Fibroblast of skin of abdomen (primary cell): ENCODE results near the gene PPIF.
A peak's percentile ranks its signal among the peaks of the same experiment; 100 is the strongest.

Source experiments
- DNase-seq: peaks from one replicate; pipeline ENCODE4 v3.0.0-alpha.2; 2013

PPIF gene

DNA sequence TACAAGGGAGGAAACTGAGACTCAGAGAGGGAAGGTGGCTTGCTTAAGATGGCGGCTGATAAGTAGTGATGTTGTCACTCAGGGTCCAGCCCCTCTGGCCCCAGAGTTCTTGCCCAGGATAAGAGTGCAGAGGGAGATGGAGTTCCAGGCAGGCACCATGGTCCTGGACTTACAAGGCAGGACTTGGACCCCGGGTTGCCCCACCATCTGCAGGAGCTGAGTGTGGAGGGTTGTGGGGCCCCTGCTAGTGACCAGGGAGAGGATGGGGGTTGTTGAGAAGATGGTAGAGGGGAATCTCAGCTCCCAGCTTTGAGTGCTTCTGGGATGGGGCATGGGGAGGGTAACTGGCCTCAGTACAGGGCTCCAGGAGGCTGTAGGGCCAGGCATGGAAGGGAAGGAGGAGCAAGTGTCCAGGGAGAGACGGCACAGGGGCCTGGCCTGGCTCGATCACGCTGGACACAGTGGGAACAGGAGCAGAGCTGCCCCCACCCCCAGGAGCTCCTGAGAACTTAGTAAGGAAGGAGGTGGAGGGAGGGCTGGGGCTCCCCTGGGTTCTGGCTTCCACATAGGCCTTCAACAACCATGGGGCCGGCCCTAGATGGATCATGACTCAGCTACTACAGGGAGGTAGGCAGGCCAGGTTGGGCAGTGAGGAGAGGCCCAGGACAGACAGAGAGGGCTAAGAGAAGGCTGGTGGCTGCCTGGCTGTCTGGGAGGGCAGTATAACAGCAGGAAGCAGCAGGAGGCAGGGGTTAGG, 28.2 kb downstream of the PPIF start:
- DNase-seq = peak; percentile 71

DNA sequence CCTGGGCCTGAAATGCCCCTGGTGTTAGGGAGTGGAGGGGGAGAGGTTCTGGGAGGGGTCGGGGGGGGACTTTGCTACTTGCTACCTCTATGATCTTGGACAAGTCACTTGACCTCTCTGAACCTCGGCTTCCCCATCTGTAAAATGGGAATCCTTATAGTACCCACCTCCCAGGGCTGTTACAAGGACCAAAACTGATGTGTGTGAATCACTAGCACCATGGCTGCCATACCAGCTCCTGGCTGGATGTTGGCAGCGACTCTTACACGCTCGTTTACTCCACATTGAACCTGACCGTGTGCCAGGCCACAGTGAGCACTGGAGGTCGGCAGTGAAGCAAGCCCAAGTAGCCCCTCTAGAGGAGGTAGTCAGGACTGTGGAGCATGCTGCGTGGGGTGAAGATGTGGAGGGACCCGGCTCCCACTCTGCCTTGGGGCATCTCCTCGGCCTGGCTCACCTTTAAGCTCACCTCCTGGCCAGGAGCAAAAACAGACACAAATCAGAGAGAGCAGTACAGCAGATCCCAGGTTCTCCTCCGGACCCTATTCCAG, 28.9 kb downstream of the PPIF start:
- no peak for DNase-seq

DNA sequence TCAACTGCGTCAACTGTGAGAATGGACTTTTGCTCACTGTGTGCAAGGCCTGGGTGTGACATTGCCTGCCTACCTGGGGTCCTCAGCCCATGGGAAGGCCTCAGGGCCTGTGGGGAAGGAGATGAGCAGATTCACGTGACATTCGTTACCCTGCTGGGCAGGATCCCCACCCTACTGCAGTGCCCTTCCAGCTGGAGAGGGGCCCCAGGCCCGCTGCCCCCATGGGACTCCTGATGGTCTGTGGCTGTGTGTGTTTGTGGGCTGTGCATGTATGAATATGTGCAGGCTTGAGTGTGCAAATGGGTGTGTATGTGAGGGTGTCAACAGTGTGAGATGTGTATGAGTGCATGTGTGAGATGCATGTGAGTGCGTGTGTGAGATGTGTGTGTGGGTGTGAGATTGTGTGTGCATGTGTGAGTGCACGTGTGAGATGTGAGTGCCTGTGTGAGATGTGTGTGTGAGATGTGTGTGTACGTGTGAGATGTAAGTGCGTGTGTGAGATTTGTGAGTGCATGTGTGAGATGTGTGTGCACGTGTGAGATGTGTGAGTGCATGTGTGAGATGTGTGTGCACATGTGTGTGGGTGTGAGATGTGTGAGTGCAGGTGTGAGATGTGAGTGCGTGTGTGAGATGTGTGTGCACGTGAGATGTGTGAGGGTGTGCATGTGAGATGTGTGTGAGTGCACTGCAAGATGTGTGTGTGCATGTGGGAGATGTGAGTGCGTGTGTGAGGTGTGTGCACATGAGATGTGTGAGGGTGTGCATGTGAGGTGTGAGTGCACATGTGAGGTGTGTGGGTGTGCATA, 29.7 kb downstream of the PPIF start:
- no peak for DNase-seq

DNA sequence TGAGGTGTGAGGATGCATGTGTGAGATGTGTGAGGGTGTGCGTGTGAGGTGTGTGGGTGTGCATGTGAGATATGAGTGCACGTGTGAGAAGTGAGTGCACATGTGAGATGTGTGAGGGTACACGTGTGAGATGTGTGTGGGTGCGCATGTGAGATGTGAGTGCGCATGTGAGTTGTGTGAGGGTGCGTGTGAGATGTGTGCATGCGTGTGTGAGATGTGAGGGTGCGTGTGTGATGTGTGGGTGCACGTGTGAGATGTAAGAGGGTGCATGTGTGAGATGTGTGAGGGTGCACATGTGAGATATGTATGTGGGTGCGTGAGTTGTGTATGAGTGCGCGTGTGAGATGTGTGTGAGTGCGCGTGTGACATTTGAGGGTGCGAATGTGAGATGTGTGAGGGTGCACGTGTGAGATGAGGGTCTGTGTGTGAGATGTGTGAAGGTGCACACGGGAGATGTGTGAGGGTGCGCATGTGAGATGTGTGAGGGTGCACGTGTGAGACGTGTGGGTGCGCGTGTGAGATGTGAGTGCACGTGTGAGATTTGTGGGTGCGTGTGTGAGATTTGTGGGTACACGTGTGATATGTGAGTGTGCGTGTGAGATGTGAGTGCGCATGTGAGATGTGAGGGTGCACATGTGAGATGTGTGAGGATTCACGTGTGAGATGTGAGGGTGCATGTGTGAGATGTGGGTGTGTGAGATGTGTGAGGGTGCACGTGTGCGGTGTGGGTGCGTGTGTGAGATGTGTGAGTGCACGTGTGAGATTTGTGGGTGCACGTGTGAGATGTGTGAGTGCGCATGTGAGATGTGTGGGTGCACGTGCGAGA, 30.5 kb downstream of the PPIF start:
- no peak for DNase-seq

DNA sequence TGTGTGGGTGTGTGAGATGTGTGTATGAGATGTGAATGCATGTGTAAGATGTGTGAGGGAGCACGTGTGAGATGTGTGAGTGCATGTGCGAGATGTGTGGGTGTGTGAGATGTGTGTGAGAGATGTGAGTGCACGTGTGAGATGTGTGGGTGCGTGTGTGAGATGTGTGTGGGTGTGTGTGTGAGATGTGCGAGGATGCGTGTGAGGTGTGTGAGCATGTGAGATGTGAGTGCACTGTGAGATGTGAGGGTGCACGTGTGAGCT, 31.0 kb downstream of the PPIF start:
- no peak for DNase-seq

DNA sequence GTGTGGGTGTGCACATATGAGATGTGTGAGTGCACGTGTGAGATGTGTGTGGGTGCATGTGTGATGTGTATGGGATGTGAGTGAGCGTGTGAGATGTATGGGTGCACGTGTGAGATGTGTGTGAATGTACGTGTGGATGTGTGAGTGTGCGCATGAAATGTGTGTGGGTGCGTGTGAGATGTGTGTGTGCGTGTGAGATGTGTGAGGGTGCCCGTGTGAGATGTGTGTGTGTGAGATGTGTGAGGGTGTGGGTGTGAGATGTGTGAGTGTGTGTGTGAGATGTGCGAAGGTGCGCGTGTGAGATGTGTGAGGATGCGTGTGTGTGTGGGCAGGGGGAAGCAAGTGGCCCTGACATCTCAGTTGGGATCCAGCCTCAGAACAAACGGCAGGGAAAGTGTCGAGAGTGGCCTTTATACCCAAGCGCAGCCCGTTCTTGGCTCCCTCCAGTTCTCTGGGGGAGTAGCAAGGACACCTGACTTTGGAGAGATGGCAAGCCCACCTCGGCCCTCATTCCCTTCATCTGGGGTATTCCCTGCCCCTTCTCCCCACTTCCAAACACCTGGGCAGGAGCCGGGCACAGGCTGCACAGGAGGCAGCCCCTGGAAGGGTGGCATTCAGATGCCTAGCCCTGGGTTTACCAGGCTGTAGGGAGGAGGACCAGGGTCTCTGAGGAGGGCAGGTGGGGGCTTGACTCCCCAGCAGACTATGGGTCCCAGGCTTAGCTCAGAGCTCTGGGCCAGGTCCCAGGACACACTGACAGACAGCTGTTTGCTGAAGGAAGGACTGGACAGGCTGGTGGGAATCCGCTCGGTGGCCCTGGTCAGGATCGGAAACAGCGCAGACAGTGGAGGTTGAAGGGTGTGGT, 31.6 kb downstream of the PPIF start:
- no peak for DNase-seq

DNA sequence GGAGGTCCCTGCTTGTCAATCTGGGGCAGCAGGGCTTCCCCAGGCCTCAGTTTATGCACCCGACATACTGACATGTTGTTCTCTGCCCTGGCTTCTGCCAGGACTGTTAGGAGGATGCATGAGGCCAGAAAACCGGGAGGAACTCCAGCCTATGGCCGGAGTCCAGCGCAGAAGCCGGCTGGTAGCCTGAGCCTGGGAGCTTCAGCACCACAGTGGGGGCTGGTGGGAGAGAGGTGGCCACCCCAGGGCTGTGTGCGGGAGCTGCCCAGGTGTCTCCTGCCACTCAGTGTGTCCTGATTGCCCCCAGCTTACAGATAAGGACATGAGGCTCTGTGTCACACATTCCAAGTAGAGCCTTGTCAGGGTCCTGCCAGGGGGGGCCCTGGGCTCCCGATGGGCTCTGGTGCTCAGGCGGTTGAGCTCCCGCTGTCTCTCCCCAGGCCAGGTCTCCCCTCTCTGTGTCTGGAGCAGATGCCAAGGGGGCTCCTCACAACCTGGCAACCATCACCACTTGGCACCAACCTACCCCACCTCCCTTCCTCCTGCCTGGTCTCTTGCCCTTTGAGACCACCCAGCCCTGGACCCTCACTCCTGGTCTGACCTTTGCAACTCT, 32.3 kb downstream of the PPIF start:
- no peak for DNase-seq

DNA sequence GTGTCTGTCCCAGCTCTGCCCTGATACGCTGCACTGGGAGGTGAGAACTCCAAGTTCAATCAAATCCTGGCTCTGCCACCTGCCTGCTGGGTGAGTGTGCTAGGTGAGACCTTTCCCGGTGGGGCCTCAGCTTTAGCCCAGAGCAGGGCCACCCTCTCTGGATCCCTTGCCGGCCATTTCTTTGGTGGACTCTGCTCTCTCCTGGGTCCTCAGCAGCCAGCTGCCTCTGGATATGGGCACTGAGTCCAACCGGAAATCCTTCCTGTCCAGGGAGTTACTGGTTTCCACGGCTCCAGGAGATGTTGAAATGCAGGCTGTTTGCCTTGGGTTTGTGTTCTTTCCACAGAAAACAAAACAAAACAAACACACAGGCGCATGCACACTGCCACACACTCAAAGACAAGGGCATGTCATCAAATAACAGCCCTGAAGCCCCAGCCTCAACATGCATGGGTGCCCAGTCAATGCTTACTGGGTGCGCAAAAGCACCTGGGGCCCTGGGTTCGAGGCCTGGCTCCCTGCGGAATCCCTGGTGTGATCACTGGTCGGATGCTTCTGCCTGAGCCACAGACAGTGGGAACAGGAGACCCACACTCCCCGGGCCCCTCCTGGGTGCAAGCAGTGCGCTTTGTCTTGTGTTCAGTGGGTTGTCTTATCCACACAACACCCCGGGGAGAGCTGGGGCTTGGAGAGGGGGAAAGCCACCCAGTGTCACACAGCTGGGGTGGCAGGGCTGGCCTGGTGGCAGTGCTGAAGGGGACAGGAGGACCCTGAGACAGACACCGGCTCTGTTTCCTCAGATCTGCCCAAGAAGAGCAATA, 33.1 kb downstream of the PPIF start:
- no peak for DNase-seq

DNA sequence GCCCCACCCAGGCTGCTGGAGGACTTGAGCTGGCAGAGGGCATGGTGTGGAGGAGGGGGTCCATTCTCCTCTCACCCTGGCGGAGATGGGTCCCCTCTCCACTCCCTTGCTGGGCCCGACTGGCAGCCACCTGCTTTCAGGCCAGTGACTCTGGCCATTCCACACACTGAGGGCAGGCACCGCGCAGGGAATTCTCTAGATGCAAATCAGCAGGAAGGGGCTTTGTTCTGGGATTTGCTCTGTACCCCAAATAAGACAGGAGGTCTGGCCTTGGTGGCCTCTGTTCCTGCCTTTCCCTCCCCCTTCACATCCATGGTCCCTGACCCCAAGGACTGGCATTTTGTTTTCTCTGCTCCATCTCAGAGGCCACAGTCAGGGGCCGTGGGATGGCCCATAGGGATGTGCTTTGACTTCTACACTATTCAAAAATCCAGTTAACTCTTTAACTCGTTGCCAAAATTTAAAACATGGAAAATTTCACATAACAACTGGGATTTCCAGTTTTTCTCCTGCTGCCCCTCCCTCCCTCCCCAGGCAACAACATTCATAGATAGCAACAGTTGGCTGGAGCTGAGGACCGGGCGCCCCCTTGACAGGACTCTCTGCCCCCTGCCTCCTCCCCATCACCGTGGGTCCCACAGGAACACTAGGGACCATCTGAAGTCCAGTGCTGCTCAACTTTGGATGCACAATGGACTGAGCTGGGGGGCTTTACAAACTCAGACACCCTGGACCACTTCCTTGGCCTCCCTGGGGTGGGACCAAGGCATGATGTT, 33.9 kb downstream of the PPIF start:
- no peak for DNase-seq

DNA sequence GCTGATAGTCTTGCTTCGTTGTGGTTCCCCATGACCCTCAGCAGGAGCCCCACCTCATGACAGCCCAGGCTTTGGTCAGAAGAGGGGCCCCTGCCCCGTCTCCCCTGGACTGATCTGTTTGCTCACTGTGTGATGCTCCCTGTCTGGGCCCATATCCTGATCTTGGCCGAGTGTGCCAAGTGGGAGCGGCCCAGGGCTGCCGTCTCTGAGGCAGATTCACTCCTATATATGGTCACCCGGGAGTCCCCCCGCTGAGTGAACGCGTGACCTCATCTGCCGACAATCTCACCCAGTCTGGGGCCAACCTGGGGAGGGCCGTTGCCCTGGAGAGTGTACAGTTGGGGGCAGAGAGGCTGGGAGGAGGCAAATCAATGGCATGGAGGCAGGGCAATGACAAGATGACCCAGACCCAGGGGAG, 34.5 kb downstream of the PPIF start:
- DNase-seq = peak; percentile 92

DNA sequence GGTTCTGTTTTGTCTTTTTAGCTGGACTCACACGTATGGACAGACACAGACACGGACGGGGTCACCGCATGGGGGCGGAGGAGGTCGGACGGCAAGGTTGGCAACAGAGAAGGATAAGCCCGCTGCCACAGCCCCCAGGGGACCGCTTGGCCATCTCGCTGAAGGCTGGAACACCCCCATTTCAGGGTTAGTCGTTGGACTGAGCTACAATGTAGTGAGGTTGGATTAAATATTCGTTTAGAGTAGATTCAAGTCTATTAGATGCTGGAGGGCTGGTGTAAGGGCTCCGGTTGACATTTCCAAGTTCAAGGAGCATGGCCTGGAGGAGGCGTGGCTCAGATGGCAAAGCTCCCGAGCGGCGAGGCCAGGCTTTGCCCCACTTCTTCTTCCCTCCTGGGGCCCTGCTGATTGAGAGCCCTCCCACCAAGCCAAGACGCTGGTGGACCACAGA, 35.2 kb downstream of the PPIF start:
- DNase-seq = no peak

DNA sequence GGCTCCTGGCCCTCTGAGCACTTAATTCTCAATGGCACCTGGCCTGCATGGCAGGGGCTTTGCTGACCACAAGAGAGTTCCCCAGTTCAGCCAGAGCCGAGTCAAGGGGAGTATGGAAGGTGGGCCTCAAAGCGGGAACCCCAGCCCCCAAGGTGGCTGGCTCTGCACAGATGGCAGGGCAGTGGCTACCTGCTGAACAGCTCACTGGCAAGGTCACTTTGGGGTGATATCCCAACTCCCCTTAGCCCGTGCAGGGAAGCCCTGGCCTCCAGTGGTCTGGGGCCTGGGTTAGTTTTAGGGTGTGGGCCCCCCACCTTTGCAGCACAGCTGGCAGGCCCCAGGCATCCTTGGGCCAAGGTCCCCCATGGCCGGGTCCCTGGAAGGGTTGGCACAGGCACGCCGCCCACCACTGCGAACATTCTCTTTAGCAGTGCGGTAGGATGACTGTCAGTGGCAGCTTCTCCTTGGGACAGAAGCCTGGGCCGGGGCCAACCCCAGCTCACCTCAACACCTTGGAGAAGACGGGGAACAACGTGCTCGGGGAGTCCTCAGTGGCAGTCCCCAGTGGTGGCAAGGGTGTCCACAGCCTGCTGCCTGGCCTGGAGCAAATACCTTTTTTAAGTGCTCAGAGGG, 36.8 kb downstream of the PPIF start:
- DNase-seq = no peak

DNA sequence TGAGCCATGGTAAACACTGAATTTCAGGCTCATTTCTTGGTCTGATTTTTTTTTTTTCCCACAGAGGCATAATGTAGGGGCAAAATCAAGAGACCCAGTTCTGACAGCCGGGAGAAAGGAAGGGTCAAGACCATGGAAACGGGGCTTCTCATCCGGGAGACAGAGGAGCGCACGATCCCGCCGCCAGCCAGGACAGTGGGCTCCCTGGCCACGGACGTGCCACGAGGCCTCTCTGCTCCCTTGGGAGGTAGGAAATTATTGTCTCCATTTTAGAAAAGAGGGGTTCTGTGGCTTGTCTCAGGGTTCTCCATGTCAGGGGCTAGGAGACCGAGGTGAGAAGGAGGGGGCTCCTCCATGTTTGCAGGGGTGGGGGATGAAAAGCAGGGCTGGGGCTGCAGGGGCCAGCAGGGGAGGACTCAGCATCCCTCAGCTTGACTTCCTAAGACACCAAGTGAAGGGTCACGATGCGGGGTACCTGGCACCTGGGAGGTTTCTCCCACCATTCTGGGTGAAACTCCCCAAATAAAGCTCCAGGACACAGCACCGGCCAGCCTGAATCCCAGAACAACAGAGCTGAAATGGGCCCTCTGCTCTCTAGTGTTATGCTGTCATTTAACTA, 37.6 kb downstream of the PPIF start:
- DNase-seq = no peak

DNA sequence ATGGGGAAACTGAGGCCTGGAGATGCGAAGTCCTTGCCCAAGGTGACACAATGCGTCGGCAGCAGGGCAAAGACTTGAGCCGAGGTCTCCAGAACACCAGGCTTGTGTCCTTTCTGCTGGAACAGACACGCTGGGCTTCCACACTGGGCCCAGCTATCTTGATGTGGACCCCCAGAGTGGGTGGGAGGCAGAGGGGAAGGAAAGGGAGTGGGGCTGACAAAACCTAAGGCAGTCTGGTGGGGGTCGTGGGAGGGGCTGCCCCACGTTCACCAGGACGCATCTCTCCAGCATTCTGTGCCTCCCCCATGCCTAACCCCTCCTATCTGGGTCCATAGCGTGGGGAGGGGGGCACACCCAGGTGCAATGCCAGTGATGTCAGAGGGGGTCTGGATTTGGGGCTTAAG, 38.1 kb downstream of the PPIF start:
- no peak for DNase-seq

DNA sequence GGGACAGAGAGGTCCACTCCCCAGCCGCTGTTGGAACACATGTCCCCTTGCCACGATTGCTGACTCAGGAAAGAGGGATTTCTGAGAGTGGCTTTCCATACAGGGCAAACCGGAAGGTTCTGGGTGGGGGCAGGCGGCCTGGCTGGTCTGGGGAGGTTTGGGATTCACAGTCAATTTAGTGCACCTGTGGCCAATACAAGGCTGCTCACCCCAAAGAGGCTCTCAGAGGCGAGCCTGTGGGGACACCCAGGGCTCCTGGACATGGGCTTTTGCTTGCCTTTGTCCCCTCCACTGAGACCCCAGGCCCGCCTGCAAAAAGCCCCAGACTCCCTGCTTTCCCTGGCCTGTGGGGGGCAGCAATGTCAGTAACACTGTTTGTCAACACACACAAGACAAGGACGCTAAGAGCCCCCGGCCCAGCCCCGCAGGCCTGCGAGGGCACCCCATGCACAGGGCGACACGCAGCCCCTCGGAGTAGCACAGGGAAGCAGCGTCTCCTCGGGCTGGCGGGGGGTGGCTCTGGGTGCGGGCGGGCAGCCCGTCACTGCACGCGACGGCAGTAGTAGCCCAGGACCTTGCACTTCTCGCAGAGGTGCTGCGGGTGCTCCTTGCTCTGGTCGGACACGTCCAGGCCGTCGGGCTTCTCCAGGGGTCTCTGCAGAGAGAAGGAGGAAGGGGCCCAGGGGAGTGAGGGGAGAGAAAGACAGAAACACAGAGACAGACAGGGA, 38.7 kb downstream of the PPIF start:
- no peak for DNase-seq

DNA sequence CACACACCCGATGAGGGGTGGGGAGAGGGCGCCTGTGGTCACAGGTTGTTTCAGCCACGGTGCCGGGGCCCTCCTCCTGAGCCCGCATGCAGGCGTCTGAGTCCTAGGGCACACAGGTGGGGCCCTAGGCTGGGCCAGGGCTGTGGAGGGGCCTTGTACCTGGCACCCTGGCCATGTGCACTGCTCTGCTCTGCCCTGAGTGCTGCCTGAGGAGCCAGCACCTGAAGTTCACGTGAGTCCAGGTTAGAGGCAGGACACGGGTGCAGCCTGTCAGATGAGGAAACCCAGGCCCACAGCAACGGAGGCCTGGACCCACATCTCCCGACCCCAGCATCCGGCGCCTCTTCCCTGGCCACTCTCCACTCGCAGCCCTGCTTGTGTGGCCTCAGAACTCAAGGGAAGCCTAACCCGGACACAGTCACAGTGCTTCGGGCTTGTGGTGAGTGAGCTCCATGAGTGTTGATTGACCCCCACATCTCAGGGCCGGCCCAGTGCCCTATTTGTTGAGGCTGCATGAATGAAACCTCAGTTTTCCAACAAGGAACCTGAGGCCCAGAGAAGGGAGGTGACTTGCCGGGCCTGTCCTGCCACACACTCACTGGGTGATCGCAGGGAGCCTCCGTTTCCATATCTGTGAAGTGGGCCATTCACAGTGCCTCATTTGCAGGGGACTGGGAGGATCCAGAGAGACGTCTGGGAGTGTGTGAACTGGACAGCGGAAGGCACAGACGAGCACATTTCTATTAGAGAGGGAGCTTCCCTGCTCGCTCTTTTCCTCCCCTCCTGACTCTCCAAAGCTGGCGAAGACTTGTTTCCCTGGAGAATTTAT, 39.6 kb downstream of the PPIF start:
- DNase-seq = no peak

DNA sequence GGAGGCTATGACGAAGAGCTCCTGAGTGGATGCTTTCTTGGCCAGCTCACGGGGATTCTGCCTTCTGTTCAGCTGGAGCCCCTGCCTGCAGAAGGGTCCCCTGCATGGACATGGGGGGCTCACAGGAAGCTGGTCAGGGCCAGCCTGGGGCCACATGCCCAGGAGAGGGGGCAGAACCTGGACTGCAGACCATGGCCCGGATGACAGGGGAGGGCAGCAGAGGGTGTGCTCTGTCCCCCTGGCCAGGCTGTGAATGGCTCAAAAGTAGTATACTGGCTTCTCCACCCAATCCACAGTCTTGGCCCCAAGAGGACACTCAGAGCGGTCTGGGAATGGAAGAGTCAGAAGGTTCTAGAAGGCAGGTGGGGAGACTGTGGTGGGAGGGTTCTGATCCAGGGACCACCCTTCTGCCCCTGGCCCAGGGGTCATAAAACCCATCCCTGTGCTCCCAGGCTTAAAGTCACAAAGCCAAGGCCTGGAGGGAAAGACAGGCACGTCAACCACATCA, 40.3 kb downstream of the PPIF start:
- no peak for DNase-seq
